Lower leg skin (tissue), 3 donors: ENCODE data around the gene ABCC1.

Experiments
- CTCF ChIP-seq, 3 donors: fragments of 450-650 bp; IDR thresholded peaks; one replicate each; pipeline ENCODE4 v1.5.1; 2016; ENCODE audit warnings: antibody characterized with exemption in 3 of 3, mild to moderate bottlenecking in 3 of 3, moderate library complexity in 2 of 3
- POLR2A ChIP-seq, 2 donors: fragments of 450-650 bp; IDR thresholded peaks; one replicate each; pipeline ENCODE4 v1.6.1; 2016 to 2017; ENCODE audit warnings: antibody characterized with exemption in 2 of 2, mild to moderate bottlenecking in 1 of 2, moderate library complexity in 1 of 2

GRCh38 chr16:16064874-16065384 is 115.5 kb downstream of the ABCC1 start:
- no peak for TF ChIP-seq CTCF (IDR thresholded peaks at IDR 0.05)
- no peak for TF ChIP-seq POLR2A (IDR thresholded peaks at IDR 0.05)
